BLaER1 treated with 17β-estradiol and CSF1 and Interleukin-3, amounts not matched to agents 10 nM and 100 nM (cell line): ENCODE results near the gene MEAF6.
"Not testable (repeated sequence)": the region's sequence is repeated elsewhere in the genome, so short reads cannot be mapped to it uniquely, and the experiment has no call there.

Experiments used
- H3K27ac ChIP-seq, 11 experiments: shearing (Covaris generic); formaldehyde crosslinking; 2 replicates each; pipeline ENCODE4 v1.8.1; 2022
- H3K27me3 ChIP-seq, 11 experiments: shearing (Covaris generic); formaldehyde crosslinking; 2 replicates each; pipeline ENCODE4 v1.8.1; 2022
- H3K36me3 ChIP-seq, 11 experiments: shearing (Covaris generic); formaldehyde crosslinking; 2 replicates each; pipeline ENCODE4 v1.8.1; 2022
- H3K4me1 ChIP-seq, 10 experiments: shearing (Covaris generic); formaldehyde crosslinking; 2 replicates each; pipeline ENCODE4 v1.8.1; 2022
- H3K4me2 ChIP-seq, 11 experiments: shearing (Covaris generic); formaldehyde crosslinking; 2 replicates each; pipeline ENCODE4 v1.8.1; 2022
- H3K4me3 ChIP-seq, 10 experiments: shearing (Covaris generic); formaldehyde crosslinking; 2 replicates each; pipeline ENCODE4 v1.8.1; 2022
- H3K9ac ChIP-seq, 11 experiments: shearing (Covaris generic); formaldehyde crosslinking; 2 replicates each; pipeline ENCODE4 v1.8.1; 2022
- H3K9me3 ChIP-seq, 11 experiments: shearing (Covaris generic); formaldehyde crosslinking; replicated peaks in 1 of 11; 2 replicates each; pipeline ENCODE4 v1.8.1; 2022
- H4K20me1 ChIP-seq, 11 experiments: shearing (Covaris generic); formaldehyde crosslinking; 2 replicates each; pipeline ENCODE4 v1.8.1; 2022
- Cebpa-rat ChIP-seq, 11 experiments: shearing (Covaris generic); IDR thresholded peaks; 2 replicates each; pipeline ENCODE4 v1.8.1; 2022

Gene MEAF6

DNA sequence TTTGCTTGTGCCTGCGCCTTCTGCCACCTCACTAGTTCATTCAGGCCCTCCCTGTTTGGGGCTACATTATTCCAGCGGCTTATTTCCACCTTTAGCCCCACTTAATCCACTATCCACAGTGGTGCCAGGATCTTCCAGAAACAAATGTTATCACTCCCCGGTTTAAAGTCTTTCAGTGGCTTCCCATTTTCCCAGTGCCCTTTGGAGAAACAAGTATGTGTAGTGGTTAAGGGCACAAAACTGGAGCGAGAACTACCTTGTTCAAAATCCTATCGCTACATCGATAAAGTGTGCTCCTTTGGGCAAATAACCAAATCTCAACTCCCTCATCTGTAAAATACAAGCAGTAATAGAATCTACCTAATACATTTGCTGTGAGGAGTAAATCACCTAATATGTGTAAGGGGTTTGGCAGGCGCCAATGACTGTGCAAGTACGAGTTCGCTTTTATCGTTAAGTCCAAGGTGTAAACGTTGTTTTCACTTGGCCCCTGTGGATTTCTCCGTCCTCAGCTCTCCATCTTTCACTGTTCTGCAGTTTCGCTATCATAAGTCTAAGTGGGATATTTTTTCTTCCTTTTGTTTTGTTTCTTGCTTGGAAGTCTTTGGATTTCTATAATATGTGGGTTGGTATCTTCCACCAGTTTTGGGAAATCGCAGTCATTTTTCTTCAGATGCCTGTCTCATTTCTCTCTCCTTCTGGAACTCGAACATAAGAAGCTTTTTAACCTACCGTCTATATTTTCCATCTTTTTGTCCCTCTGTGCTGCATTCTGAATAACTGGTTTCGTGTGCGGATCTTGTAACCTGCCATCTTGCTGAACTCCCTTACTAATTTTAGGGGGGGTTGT lies 844 bp upstream of the MEAF6 start:
- Histone ChIP-seq H3K9ac (peak overlapping the region; percentile 83 to 94 (median 89)), H3K36me3 (peaks cover 24 to 31% (median 29%) of the 10 kb centered on the region in 11 experiments), H3K4me2 (peak overlapping the region; percentile 73 to 100 (median 98)), H4K20me1 (peaks cover 0 to 36% (median 16%) of the 10 kb centered on the region in 11 experiments; a peak in 14 of 22 replicates), H3K4me1 (peaks cover 34 to 48% (median 38%) of the 10 kb centered on the region in 10 experiments), H3K4me3 (peak overlapping the region; percentile 76 to 98 (median 93)), H3K9me3 (peaks cover 0 to 32% (median 17%) of the 10 kb centered on the region in 11 experiments; a peak in 15 of 22 replicates), H3K27ac (peak overlapping the region; percentile 78 to 91 (median 87)), H3K27me3 (no peaks in the 10 kb centered on the region)
- TF ChIP-seq Cebpa-rat (IDR thresholded peaks at IDR 0.05), result no peak

DNA sequence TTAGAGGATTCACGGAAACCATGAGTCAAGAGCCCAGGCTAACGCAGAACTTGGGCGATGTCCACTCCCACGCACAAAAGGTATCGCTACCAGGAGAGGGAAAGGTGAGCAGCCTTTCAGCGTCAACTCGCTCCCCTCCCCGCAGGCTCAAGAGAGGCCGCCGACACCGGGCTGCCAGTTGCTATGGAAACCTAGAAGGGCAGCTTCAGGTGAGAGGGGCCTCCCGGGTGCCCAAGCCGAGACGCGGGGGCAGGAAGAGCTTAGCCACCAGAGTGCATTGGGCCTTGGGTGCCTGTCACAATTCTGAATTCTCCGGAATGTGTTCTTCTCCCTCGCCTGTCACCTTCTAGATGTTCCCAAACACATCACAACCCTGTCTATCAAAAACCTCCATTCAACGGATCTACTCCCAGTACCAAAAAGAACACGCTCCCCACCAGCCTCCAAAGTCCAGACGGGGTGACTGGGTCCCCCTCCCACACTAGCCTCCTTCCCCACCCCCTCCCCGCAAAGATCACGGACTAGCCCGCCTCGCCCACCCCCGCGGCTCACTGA lies 694 bp downstream of the MEAF6 start:
- Histone ChIP-seq H3K27ac (peak overlapping the region; percentile 59 to 91 (median 87); a peak in 18 of 22 replicates), H3K9ac (peak overlapping the region; percentile 83 to 94 (median 89))
- TF ChIP-seq Cebpa-rat (IDR thresholded peaks at IDR 0.05), result no peak

DNA sequence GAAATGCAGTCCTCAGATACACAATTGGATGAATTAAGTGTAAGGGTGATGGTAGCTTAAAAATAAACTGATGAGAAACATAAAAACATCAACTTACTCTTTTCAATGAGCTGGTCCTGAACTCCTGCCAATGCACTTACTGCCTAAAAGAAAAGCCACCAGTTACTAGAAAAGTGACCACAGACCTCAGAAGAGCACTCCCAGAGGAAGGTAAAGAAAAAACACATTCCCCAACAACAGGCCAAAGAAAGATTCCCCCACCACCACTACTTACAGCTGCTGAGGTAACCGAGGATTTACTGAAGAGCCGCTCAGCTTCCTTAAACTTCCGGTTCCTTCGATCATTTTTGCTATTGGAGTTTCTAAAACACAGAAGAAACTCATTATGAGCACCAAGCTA lies 5.4 kb downstream of the MEAF6 start:
- Histone ChIP-seq H3K4me2 (peak overlapping the region in 7 of 11 experiments; percentile 0 to 44 (median 16); a peak in 5 of 22 replicates), H3K27me3 (no peaks in the 10 kb centered on the region), H4K20me1 (peaks cover 0 to 77% (median 21%) of the 10 kb centered on the region in 11 experiments; a peak in 14 of 22 replicates), H3K9ac (no peak overlapping the region), H3K4me3 (no peak overlapping the region), H3K4me1 (peaks cover 16 to 39% (median 28%) of the 10 kb centered on the region in 10 experiments), H3K9me3 (no peaks in the 10 kb centered on the region), H3K36me3 (peaks cover 85 to 93% (median 90%) of the 10 kb centered on the region in 11 experiments), H3K27ac (no peak overlapping the region)
- TF ChIP-seq Cebpa-rat (IDR thresholded peaks at IDR 0.05), result no peak

More for the DNA sequence above, 694 bp downstream of the MEAF6 start:
- Histone ChIP-seq H3K9me3 (peaks cover 0 to 27% (median 12%) of the 10 kb centered on the region in 11 experiments; a peak in 15 of 22 replicates), H3K4me3 (peak overlapping the region; percentile 76 to 98 (median 93)), H3K4me1 (peaks cover 25 to 46% (median 36%) of the 10 kb centered on the region in 10 experiments), H3K4me2 (peak overlapping the region; percentile 90 to 100 (median 99)), H4K20me1 (peaks cover 0 to 49% (median 21%) of the 10 kb centered on the region in 11 experiments; a peak in 14 of 22 replicates), H3K36me3 (peaks cover 38 to 46% (median 43%) of the 10 kb centered on the region in 11 experiments), H3K27me3 (no peaks in the 10 kb centered on the region)

DNA sequence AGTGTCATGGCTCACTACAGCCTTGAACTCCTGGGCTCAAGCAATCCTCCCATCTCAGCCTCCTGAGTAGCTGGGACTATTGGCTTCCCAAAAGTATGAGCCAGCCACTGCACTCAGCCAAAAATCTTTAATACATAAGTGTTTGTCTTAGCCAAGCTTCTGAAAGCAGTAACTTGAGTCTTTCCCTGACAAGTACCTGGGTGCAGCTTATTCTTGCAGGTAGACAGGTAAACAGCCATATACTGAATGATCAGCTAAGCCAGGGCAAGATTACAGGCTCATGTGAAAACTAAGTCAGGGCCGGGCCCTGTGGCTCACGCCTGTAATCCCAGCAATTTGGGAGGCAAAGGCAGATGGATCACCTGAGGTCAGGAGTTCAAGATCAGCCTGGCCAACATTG lies 7.8 kb downstream of the MEAF6 start:
- H3K9me3 ChIP-seq, result no peaks in the 10 kb centered on the region
- H3K27me3 ChIP-seq, result no peaks in the 10 kb centered on the region
- no peak for TF ChIP-seq Cebpa-rat (IDR thresholded peaks at IDR 0.05)
- H3K4me3 ChIP-seq, result no peak overlapping the region
- no peak overlapping the region for H3K4me2 ChIP-seq
- H3K4me1 ChIP-seq, result peaks cover 0 to 17% (median 9%) of the 10 kb centered on the region in 10 experiments; a peak in 14 of 20 replicates
- H4K20me1 ChIP-seq, result peaks cover 0 to 69% (median 15%) of the 10 kb centered on the region in 11 experiments; a peak in 9 of 22 replicates
- H3K36me3 ChIP-seq, result peaks cover 93 to 100% (median 99%) of the 10 kb centered on the region in 11 experiments
- H3K9ac ChIP-seq, result no peak overlapping the region
- H3K27ac ChIP-seq, result no peak overlapping the region

DNA sequence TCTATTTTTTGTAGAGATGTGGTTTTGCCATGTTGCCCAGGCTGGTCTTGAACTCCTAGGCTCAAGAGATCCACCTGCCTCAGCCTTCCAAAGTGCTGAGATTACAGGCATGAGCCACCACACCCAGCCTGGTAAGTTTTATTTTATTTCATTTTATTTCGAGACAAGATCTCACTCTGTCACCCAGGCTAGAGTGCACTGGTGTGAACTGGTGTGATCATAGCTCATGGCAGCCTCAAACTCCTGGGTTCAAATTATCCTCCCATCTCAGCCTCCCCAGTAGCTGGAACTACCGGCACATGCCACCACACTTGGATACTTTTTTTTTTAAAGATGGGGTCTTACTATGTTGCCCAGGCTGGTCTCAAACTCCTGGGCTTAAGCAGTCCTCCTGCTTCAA lies 11.8 kb downstream of the MEAF6 start:
- not testable (repeated sequence) for H3K4me1 ChIP-seq, H3K27ac ChIP-seq, H3K4me3 ChIP-seq, H3K9me3 ChIP-seq, H3K4me2 ChIP-seq, H3K9ac ChIP-seq, H3K27me3 ChIP-seq
- Histone ChIP-seq H4K20me1 (peaks cover 0 to 57% (median 37%) of the 10 kb centered on the region in 11 experiments; a peak in 13 of 22 replicates), H3K36me3 (peaks cover 96 to 100% (median 99%) of the 10 kb centered on the region in 11 experiments)

DNA sequence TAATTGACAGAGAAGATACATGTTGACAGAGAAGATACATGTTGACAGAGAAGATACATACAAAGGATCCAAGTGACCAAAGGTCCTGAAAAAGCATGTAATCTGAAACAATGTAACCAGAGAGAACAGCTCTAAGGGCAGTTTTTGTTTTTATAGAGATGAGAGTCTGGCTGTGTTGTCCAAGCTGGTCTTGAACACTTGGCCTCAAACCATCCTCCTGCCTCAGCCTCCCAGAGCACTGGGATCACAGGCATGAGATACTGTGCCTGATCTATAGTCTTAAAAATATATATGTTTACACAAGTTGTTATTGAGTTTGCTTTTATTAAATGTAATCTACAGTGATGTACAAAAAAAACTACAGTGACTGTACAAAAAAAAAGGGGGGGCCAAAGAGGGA lies 12.5 kb downstream of the MEAF6 start:
- no peak for TF ChIP-seq Cebpa-rat (IDR thresholded peaks at IDR 0.05)
- Histone ChIP-seq H3K36me3 (peaks cover 94 to 100% (median 98%) of the 10 kb centered on the region in 11 experiments), H3K9me3 (no peaks in the 10 kb centered on the region), H3K27ac (no peak overlapping the region), H4K20me1 (peaks cover 0 to 54% (median 40%) of the 10 kb centered on the region in 11 experiments; a peak in 13 of 22 replicates), H3K4me1 (no peaks in the 10 kb centered on the region), H3K4me2 (no peak overlapping the region), H3K27me3 (no peaks in the 10 kb centered on the region), H3K4me3 (no peak overlapping the region), H3K9ac (no peak overlapping the region)

DNA sequence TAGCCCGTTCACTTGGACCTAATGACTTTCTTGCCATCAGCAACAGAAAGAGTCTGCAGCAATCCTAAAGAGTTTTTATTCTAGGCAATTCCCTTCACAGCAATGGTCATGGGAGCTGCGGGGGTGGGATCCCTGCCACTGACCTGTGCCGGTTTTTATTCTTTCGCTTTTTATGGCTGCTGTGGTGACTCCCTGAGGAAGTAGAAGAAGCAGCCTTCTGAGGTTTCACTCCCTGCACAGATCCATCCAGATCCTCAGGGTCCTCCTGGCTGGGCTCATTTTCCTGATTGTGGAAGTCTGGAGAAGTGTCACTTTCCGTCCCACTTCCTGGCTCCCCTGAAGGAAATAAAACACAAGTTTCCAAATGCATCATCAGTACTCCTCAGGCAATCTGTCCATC lies 12.9 kb downstream of the MEAF6 start:
- H3K4me3 ChIP-seq, result no peak overlapping the region
- peaks cover 91 to 100% (median 97%) of the 10 kb centered on the region in 11 experiments for H3K36me3 ChIP-seq
- no peak overlapping the region for H3K4me2 ChIP-seq
- no peak overlapping the region for H3K27ac ChIP-seq
- TF ChIP-seq Cebpa-rat (IDR thresholded peaks at IDR 0.05), result no peak
- no peaks in the 10 kb centered on the region for H3K4me1 ChIP-seq
- H3K27me3 ChIP-seq, result no peaks in the 10 kb centered on the region
- peaks cover 0 to 49% (median 36%) of the 10 kb centered on the region in 11 experiments; a peak in 13 of 22 replicates for H4K20me1 ChIP-seq
- H3K9ac ChIP-seq, result no peak overlapping the region
- H3K9me3 ChIP-seq, result no peaks in the 10 kb centered on the region

DNA sequence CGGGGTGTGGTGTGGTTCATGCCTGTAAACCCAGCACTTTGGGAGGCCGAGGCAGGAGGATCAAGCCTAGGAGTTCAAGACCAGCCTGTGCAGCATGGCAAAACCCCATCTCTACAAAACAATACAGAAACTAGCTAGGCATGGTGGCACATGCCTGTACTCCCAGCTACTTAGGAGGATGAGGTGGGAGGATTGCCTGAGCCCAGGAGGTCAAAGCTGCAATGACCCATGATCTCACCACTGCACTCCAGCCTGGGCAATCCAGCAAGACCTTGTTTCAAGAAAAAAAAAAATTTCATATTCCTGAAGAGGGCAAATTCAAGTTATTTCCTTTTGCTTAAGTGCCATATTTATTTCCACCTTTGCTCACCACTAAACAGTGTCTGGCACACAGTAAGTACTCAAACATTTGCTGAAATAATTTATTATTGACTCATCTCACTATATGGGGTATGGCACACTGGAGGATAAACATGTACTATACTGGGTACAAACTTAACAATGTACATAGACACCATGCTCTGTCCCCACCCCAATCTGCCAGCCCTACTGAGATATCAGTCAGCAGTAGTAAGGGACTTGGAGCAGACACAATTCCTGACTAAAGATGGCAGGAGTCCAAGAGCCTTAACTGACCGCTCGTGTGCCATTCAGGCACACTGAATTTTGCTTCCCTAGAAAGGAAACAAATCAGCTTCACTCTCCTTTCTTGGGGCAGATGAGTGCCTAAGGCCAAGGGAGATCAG lies 15.5 kb downstream of the MEAF6 start:
- H3K9ac ChIP-seq, result no peak overlapping the region
- H3K36me3 ChIP-seq, result peaks cover 85 to 100% (median 93%) of the 10 kb centered on the region in 11 experiments
- H3K9me3 ChIP-seq, result no peaks in the 10 kb centered on the region
- no peak overlapping the region for H3K4me2 ChIP-seq
- H3K27ac ChIP-seq, result no peak overlapping the region
- H4K20me1 ChIP-seq, result peaks cover 0 to 46% (median 22%) of the 10 kb centered on the region in 11 experiments; a peak in 13 of 22 replicates
- TF ChIP-seq Cebpa-rat (IDR thresholded peaks at IDR 0.05), result no peak
- H3K27me3 ChIP-seq, result no peaks in the 10 kb centered on the region
- H3K4me1 ChIP-seq, result no peaks in the 10 kb centered on the region
- H3K4me3 ChIP-seq, result no peak overlapping the region
